Tibial nerve (tissue), 4 donors: ENCODE results near the gene RGPD6.
"Not testable (repeated sequence)": the region's sequence is repeated elsewhere in the genome, so short reads cannot be mapped to it uniquely, and the experiment has no call there.

Experiments used
- CTCF ChIP-seq, 5 experiments: fragments of 200-600 bp in 3 of 5; fragments of 450-650 bp in 2 of 5; sonication (generic) in 3 of 5; IDR thresholded peaks; one replicate each; pipeline ENCODE4 v1.5.1; 2016 to 2019; ENCODE audit warnings: antibody characterized with exemption in 5 of 5, mild to moderate bottlenecking in 3 of 5, moderate library complexity in 2 of 5
- EP300 ChIP-seq, 2 donors: sonication (generic); formaldehyde crosslinking; IDR thresholded peaks; one replicate each; pipeline ENCODE4 v1.6.1; 2017; ENCODE audit warnings: antibody characterized with exemption in 2 of 2, mild to moderate bottlenecking in 1 of 2
- POLR2A ChIP-seq, 2 donors: fragments of 450-650 bp; IDR thresholded peaks; one replicate each; pipeline ENCODE4 v1.6.1; 2017; ENCODE audit warnings: antibody characterized with exemption in 2 of 2, mild to moderate bottlenecking in 2 of 2, moderate library complexity in 2 of 2

- TF ChIP-seq CTCF, POLR2A, EP300 (IDR thresholded peaks at IDR 0.05): not testable (repeated sequence)
These were observed 81.0 kb downstream of the RGPD6 start for GRCh38 chr2:110496027-110496426.
